ENCODE results near the gene SLC12A8.

Gene SLC12A8

DNA sequence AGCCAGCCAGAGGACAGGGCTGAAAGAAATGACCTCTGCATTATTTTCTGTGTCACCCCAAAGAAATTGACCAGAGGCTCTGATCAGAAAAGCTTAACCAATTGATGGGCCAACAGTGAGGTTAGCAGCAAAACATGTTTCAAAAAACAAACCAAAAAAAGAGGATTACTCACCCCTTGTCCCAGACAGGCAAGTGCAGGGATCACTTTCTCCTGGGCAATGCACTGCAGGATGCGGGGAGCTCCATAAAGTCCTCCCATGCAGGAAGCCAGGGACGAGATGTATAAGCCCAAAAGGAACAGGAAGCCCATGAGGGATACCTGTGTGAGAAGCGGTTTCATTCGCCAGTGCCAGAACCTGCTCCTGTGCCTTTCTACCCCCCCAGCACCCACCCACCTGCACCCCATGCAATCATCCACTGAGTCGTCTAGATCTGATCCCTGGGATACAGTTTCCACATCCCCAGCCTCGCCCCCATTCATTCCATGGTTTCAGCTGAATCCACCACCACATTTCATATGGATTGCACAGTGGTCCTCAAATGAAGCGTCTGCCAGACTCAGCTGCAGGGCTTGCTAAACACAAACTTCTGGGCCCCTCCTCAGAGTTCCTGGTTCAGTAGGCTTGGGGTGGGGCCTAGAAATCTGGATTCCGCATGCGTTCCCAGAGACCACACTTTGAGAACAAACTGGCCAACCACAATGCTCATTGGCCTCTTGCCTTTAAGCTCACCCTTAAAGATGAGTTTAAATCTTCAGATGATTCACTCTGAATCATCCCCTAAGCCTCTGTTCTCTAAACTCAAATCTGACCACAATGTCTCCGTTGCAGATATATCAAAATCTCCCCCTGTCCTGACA lies 102.3 kb downstream of the SLC12A8 start:
- DNase-seq (ENCODE audit: low spot score) = peak; percentile 83

DNA sequence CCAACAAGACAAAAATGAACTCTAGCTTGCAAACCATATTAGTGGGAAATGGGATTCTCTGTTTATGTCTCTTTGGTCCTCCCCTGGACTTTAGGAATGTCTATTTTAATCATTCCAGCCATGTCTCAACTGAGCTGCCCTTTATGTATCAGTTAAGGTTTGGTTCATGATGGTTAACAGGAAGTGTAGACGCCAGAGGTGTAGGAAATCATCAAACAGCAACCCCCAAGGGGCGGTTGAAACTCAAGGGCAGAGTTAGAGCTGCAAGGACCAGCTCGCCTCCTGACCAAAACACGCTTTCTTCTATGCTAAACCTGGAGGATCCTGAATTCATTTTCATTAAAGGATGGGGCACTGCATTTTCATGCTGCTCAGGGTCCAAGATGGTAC lies 103.0 kb downstream of the SLC12A8 start:
- DNase-seq (ENCODE audit: low spot score) = no peak

DNA sequence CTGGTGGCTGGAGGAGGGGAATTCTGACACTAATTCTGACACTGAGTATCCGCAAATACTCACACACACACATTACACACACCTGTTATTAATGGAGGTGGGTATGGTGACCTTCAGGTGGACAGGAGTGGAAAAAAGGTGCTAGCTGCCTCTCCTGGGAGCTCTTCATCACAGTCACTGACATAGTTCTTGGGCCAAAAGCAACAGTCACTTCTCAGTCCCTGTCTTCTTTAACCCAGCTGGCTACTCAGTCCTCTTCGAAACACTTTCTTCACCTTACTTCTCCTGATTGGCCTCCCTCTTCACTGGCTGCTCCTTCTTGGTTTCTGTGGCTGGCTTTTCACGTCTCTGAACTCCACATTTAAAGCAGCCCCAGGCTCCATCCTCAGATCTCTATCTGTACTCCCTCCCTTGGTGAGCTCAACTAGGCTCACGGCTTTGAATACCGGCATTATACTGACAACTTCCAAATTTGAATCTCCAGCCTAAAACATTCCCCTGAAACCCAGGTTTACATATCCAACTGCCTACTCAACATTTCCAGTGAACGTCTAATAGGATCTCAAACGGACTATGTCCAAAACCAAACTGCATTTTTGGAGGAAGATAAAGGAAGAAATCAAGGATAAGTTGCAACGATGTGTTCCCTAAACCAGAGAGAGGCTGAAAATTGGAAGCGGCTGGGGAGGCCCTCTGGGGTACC lies 103.6 kb downstream of the SLC12A8 start:
- DNase-seq (ENCODE audit: low spot score) = no peak

DNA sequence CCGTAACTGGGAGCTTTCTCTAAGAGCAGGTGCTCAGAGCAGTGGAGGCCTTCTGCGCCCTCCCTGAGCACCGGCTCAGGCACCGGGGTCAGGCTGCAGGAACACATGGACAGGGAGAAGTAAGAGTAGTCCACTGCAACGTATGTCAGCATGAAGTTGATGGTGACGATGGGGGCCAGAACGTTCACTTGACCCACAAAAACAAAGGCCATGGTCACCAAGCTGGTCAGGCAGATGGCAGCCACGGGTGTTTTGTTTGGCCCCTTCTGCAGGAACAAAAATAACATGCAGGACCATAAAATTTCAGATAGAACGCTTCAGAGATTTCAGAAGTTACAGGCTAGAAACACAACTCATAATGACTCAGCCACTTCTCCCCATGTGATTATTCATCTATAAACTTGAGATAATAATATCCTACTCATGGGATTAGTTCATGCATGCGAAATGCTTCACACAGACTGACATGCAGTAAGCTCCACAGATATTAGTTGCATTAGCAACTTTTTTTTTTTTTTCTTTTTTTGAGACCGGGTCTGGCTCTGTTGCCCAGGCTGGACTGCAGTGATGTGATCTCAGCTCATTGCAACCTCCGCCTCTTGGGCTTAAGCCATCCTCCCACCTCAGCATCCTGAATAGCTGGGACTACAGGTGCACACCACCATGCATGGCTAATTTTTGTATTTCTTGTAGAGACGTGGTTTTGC lies 104.5 kb downstream of the SLC12A8 start:
- peak; percentile 79 for DNase-seq (ENCODE audit: low spot score)

DNA sequence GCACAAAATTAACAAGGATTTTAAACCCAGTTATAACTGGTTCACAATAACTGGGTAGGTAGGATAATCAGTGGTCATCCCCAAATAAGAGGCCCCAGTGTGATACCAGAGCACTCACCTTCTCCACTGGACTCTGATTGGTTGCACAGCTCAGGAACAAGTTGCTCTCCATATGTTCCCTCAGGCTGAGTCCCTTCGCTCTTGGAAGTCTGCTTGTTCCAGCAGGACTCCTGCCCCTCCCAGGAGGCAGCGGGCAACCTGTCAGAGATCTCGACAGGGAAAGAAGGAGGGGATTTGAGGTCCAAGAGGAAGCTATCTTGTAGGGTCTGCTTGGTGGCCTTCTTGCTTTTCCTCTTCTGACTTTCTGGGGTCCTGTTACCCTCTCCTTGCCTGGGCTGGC lies 105.2 kb downstream of the SLC12A8 start:
- no peak for DNase-seq (ENCODE audit: low spot score)

DNA sequence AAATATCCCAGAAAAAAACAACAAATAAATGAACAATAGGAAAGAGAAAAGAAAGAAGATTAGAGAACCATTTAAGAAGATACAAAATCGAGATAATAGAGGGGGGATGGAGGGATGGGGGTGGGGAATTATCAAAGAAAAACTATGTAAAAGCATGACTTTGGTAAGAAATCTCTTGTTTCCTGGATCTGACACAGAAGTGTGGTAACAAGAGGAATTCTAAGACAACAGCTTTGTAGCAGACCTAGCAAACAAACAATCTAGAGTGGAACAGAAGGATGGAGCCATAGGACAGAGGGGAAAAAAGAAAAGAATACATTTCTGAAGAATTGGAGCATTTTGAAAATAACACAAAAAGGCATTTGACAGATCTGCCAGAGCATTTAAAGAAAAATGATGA lies 107.4 kb downstream of the SLC12A8 start:
- no peak for DNase-seq (ENCODE audit: low spot score)

DNA sequence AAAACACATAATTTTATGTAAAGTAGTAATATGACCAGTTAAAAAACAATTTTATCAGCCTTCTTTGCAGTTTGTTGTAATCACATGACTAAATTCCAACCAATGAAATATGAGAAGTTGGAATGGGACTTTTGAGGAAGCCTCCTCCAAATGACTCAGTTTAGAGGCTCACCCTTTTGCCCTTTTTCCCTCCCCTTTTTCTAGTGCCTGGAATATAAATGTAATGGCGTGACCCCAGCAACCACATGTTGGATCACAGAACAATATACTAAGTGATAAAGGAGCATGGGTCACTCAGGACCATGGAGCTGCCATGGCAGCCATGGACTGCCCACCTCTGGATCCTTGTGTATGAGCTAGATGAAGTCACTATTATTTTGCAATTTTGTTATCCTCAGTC lies 107.9 kb downstream of the SLC12A8 start:
- no peak for DNase-seq (ENCODE audit: low spot score)

DNA sequence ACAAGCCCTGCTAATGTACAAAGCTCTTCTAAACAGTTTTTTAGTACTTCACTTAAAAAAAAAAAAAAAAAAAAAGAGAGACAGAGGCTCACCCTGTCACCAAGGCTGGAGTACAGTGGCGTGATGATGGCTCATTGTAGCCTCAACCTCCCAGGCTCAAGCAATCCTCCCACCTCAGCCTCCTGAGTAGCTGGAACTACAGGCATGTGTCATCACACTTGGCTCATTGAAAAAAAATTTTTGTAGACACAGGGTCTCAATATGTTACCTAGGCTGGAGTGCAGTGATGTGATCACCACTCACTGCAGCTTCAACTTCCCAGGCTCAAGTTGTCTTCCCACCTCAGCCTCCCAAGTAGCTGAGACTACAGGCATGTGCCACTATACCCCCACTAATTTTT lies 109.1 kb downstream of the SLC12A8 start:
- DNase-seq (ENCODE audit: low spot score) = no peak

DNA sequence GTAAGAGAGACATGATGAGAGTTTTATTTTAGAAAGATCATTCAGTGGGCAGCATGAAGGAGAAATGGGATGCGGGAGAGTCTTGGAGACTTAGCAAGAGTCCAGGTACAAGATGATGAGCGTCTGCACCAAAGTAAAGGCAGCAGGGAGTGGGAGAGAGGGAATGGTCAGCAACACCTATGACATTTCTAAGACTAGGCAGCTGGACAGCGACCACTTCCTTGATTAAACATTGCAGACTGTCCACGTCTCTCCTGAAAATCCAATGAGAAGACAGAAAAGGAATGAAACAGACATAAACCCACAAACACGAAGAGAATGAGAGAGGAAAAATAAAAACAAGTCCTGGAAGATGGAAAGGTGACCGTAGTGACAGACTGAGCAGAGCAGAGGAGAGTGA lies 110.1 kb downstream of the SLC12A8 start:
- DNase-seq (ENCODE audit: low spot score) = no peak

DNA sequence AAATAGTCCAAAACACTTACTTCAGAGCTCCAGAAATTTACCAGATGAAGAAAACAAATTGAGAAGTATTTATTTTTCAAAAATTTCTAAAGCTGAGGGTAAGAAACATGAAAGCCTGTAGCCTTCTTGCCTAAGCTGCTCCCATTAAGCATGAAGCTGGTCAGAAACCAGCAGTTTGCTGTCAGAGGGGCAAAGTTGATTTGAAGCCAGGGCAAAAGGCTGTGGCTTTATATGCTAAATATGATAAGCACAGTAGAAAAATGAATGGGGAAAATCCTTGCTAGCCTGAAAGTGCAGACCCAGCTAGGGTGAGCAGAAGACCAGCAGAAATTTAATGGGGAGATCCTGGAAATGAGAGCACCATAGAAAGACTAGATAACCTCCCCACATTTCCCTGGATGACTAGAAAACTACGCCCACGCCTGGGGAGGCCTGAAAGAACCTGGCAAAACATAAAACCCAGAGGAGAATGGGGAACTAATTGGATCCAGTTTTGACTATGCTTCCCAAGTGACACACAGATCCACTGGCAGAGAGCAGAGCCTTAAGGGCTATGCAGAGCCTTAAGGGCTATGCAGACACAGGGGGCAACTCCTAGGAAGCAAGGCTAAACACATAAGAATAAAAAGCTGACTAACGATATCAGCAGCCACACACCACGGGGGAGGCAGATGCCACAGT lies 113.8 kb downstream of the SLC12A8 start:
- no peak for DNase-seq (ENCODE audit: low spot score)

DNA sequence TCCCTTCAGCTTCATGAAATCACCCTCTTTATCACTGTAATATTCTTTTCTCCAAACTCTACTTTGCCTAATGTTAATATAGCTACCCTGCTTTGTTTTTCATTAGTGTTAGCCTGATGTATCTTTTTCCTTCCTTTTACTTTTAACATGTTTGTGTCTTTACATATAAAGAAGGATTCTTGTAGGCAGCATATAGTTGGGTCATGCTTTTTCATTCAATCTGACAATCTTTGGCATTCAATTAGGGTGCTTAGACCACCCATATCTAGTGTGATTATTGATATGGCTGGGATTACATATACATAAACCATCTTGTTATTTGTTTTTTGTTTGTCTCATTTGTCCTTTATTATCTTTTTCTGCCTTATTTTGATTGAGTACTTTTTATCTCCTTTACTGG lies 121.9 kb downstream of the SLC12A8 start:
- DNase-seq (ENCODE audit: low spot score) = no peak

DNA sequence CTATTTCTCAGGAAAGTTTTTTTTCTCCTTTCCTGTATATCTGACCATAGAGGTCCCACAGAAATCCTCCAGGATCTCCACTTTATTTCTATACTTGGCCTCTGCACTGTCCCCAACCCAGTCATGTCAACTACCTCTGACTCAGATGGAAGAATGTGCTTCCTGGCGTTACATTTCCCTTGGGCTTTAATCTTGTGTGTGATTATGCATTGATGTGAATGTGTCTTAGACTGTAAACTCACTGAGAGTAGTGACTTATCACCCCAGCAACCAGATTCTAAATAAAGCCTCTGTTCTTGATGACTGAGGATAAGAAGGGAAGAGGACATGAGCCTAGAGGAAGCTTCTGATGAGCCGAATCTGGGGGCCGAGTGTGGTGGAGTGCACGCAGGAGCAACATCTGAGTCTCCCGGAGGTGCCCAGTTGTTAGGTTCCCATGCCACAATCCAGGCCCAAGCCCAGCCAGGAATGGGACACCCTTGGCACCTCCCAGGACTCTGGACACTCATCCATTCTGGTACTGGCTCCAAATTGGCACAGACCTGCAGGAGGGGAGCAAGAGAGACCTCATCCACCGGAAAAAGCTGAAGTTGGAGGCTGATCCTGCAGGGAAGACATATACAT lies 124.7 kb downstream of the SLC12A8 start:
- peak; percentile 42 for DNase-seq (ENCODE audit: low spot score)

DNA sequence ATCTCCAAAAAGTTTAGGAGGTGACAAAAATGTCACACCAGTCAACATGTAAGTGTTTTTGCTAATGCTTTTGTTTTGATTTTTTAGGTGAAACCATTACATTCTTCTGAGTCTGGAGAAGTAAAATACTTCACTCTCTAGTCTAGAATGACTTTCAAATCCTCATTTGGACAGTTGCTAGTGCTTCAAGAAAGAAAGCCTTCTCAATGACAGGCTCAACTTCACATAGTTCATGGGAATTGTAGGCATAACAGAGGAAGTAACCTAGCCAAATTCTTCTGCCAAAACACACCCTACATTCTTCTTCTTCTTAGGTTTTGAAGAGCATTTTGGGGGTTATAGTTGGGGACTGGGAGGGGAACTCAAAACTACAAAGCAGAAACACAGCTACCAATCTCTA lies 127.4 kb downstream of the SLC12A8 start:
- no peak for DNase-seq (ENCODE audit: low spot score)

DNA sequence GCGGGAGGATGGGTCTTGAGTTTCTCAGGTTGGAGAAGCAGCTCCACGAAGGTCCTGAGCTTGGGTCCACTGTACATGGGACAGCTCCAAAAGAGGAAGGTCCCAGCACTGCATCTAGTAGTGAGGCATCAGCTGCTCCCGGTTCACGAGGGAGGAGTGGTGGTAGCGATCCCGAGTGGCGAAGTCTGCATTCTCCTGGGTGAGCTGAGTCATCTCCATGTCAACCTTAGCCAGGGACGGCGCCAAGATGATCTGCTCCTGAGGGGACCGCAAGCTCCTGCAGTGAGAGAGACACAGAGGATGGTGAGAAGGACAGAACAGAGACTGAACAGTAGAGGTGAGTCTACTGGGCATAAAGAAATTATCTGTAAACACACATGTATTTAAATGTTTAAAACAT lies 128.8 kb downstream of the SLC12A8 start:
- DNase-seq (ENCODE audit: low spot score) = peak; percentile 45

DNA sequence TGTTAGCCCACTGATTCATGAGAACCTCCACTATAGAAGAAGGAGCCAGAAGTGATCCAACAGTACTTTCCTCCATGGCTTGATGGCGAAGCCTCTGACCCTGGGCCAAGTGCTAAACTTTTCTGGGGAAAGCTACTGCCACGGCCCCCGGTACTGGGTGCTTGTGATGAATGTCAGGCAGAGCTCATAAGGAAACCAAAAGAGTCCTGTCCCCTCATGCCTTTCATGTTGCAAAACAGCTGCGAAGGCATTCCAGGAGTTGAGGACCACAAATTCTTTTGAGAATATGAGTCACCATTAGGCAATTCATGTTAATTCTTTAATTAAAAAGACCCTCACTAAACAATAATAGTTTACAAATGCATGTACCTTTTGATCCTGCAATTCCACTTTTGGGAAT lies 130.2 kb downstream of the SLC12A8 start:
- peak; percentile 45 for DNase-seq (ENCODE audit: low spot score)

DNA sequence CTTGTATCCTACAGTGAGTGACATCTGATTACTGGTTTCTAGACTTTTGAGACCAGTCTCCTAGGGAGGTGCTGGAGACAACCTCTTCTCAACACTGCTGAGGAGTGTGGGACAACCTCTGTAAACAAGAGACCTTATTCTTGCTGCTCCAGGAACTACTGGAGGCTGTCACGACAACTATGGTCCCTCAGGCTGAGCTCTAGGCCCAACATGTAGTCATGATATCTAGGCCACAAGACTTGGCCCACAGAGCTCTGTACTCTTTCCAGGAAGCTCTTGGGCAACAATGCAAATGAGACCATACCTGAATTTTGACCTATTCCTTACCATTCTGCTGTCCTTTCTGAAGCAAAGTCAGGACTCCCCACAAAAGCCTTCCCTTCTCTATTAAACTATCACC lies 132.5 kb downstream of the SLC12A8 start:
- DNase-seq (ENCODE audit: low spot score) = no peak

DNA sequence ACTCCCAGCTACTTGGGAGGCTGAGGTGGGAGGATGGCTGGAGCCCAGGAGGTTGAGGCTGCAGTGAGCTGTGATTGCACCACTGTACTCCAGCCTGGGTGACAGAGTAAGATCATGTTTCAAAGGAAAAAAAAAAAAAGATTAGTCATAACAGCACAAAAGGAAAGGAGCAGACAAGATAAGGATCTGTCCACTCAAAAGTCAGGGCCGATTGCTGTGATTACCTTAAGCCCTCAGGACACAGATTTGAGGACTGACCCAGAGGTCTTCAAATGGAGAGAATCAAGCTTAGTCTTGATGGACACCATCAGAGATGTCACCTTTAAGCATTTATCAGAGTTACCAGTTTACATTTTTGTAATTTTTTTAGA lies 132.9 kb downstream of the SLC12A8 start:
- no peak for DNase-seq (ENCODE audit: low spot score)

DNA sequence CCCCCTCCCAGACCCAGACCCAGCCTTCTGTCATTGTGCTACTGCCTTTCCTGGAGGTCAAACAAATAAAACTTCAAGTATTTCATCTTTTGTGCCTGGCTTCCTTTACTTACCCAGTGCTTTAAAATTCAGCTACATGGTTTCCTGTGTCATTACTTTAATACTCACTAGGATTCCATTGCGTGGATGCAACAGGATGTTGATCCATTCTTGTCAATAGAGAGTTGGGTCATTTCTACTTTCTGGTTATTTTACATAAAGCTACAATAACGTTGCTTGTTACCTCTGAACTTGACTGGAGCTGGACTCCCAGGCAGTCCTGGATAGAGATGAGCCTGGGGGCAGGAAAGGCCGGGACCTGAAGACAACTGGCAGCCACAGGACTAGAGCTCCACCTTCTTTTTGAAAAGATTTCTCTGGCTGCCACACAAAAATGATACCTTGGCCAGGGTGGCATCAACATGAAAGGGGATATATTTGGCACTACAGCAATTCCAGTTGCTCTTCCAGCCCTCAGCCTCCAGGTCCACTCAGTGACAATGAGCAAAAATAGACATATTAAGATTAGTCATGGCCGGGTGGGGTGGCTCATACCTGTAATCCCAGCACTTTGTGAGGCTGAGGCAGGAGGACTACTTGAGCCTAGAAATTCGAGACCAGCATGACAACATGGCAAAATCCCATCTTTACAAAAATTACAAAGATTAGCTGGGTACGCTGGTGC lies 133.4 kb downstream of the SLC12A8 start:
- no peak for DNase-seq (ENCODE audit: low spot score)

DNA sequence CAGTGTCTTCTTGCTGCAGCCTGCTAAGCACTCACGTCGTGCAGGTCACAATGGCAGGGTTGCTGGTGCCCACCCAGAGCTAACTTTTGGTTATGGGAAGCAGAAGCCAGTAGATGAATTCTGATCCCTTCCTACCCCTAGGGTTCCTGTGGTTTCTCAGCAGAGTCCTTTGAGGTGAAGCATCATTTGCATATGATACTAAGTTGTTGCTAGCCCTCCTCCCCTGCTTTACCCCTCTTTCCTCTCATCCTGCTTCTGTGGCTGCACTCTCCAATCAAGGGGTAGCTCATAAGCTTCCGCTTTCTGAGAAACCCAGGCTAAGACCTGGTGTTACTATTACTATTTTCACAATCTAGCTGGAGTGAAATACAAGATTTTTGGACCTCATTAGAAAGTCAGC lies 134.7 kb downstream of the SLC12A8 start:
- DNase-seq (ENCODE audit: low spot score) = no peak

DNA sequence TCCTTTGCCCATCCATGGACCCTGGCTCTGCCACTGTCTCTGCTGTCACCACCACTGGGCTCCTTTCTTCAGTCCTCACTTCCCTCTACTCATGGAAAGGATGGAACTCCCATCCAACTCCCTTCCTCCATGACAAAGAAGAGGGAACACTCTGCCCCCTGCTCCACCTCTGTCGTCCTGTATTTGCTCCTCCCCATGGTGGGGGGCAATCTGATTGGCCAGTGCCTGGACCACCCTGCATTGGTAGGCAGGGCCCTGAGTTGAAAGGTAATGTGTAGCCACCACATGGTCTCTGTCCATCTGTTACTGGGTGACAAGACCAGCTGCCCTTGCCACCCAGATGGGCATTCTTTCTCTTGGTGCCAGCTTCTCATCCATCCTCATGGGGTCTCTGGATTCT lies 136.1 kb downstream of the SLC12A8 start:
- DNase-seq (ENCODE audit: low spot score) = no peak

DNA sequence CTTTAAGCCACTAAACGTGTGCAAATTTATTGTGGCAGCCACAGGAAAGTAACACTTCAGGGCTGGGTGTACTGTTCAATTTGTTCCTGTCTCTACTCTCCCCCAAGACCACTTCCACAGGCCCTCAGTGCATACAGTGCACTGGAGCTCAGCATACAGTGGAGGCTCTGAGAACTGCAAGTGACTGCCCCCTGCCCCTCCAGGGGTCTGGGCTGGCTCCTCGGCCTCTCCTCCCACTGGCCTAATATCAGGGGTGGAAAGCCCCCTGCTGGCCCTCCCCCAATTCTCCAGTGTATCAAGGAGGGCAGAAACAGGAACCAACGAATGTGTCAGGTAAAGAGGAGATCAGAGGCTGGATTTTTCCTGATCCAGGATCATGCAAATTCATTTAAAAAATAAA lies 136.8 kb downstream of the SLC12A8 start:
- DNase-seq (ENCODE audit: low spot score) = no peak

All from GM03348 (cell line).